HG02678 (cell line): ENCODE measurements around the gene RCAN2.

ENCODE experiments used
- ATAC-seq: cut with Tn5 transposase; IDR thresholded peaks from one replicate; pipeline ENCODE4 v1.9.1; 2021; ENCODE audit warnings: mild to moderate bottlenecking, moderate library complexity; ENCODE audit not compliant: unreplicated experiment

RCAN2 gene

DNA sequence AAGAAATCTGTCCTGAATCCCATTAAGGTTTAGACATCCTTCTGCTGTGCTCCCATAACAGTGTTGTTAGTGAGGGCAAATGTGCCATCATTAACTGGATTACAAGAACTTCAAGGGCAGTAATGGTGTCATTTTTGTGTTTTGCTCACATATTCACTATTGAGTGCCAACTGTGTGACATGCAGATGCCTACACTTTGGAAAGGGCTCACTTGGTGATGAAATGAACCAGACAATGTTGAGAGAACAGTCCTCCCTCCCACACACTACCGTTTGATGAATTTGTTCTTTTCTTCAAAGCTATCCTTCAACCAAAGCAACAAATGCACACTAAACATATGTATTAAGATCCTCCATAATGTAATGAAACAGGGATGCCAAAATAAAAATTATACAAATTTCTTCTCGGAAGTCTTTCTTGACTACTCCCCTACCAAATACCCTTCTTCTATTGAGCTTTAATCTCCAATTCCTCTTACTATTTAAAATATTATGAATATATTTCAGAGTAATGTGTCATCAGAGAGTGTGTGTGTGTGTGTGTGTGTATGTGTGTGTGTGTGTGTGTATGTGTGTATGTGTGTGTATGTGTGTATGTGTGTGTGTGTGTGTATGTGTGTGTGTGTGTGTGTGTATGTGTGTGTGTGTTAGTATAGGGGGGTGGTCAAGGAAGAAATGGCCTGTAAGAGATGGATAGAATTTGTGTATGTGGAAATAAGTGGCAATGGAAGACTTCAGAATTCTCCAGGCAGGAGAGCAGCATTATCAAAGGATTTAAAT is 228.1 kb downstream of the RCAN2 start:
- no peak for ATAC-seq

DNA sequence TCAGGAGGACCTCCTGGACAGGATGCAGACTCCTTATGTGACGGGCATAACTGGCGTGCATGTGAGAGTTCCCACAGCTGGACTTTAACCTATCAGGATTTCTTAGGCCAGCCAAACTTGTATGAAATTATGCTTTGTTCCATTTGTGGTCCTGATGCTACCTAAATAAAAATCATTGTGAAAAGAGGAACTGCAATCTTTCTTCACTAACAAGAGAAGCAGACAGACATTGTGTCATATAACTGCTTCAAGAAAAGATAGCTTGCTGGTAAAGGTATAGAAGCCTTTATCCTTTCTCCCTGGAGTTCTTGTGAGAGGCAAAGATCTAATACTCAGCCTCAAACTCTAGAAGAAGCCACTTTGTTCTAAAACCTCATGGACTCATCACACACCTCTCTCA is 233.0 kb downstream of the RCAN2 start:
- ATAC-seq: no peak

DNA sequence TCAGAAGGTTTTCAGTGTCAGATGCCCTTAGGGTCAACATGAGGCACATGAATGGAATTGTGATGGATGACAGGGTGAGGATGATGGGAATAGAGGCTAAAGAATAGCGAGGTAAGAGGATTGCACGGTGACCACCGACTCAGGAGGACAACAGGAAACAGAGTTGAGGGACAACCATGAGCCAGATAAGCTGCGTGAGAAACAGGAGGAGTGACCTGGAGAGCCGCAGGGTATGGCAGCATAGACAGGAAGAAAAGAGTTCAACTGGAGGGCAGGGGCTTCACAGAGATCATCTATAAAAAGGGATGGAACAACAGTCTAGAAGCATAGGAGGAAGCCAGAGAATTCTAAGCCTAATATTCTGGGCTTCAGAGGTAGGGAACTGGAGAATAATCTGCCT is 235.7 kb downstream of the RCAN2 start:
- ATAC-seq: no peak

DNA sequence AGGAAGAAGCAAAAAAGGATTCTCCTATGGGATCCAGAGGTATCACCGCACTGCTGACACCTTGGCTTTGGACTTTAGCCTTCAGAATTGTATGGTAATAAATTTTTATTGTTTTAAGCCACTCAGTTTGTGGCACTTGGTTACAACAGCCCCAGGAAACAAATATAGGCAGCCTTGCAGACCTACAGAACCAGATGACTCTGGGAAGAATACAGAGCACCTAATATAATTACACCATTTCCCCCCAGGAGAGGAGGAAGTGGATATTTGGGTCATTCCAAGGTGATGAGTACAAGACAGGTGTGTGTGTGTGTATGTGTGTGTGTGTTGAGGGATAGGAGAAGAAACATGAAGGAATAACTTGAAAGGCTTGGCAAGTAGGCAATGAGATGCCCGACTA is 236.3 kb downstream of the RCAN2 start:
- no peak for ATAC-seq

DNA sequence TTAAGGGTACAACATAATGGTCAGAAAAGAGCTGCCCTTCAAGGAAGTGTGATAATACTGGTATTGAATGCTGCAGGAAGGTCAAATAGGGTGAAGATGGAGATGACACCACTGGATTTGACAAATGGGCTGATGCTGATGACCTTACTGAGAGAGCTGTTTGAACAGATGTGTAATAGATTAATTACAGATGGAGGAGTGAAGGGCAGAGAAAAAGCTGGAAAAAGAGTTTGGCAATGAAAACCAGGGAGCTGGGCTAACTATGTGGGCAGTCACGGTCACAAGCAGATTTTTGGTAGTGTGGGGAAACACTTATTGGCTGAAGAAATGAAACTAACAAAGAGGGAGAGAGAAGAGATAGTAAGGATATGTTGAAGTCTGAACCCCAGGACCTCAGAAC is 236.9 kb downstream of the RCAN2 start:
- ATAC-seq: no peak

DNA sequence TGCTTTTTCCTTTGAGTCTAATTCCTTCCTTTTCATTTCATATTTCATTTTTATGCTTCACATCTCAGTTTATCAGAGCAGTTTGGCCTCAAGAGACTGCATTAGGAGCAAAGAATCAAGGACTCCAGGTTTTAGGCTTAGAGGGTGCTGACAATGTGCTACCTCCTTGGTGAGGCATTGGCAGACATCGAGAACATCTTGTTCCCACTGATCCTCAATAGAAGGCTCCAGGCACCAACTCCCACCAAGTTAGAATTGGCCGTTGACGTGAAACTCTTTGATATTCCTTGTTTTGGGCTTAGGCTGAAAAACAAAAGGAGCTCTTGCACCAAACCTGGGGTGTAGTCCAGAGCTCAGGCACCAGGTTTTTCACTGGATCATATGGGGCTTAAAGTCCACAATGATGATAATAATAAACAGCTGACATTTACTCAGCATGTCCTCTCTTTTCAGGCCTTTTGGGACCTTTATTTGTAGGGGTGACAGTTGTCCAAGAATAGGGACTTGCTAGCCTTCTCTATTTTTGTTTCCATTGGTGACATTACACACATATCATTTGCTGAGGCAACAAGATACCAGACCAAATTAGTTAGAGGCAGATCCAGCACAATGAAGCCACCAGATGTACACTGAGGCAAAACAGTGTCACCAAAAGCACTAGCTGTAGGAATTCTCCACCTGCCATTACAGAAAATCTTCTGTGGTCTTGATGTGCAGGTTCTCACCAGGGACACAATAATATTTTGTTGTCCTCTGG is 239.5 kb downstream of the RCAN2 start:
- ATAC-seq: no peak

DNA sequence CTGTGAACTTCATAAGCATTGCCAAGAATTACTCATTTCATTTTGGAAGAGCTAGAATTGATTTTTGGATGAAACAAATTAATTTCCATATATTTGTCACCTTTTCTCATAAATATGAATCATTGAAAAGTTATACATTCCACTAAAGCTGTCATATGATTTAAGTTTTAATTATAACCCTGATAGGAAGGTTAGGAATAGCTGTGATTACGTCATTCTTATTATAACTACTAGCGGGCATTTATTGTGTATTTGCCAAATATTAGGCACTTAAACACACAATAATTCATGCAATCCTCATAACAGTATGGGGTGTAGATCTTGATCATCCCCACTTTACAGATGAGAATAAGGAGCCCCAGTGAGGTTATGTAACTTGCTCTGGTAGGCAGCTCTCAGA is 243.1 kb downstream of the RCAN2 start:
- ATAC-seq: no peak

DNA sequence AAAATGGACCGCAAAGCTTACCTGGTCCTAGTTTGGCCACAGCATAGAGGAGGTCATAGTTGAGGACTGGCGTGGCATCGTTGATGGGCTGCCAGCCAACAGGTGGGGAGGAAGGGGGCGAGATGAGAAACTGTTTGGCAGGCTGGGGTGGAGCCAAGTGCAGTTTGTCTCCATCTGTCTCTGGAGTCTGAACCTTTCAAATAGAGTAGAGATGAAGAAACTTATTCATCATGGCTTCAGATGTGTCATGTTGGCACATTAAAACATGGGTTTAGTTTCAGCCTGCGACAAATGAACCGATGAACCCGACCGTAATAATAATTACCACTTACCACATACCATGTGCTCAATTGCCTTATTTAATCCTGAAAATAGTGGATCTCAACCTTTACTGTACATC is 244.5 kb downstream of the RCAN2 start:
- no peak for ATAC-seq

DNA sequence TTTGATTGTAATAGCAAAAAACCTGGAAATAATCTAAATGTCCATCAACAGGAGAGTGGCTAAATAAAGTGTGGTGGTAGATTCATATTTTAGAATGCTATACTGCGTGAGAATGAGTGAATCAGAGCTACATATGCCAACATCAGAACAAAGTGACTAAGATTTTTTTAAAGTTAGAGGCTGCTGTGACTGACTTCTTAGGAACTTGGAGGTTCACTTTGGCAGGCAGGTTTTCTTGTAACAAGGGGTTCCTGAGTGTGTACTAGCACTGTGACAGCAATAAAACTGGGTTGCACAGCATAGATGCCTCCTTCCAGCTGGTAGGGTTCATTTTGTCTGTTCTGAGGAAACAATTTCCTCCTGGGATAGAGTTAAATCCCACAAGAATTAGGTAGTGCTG is 245.2 kb downstream of the RCAN2 start:
- ATAC-seq: no peak

DNA sequence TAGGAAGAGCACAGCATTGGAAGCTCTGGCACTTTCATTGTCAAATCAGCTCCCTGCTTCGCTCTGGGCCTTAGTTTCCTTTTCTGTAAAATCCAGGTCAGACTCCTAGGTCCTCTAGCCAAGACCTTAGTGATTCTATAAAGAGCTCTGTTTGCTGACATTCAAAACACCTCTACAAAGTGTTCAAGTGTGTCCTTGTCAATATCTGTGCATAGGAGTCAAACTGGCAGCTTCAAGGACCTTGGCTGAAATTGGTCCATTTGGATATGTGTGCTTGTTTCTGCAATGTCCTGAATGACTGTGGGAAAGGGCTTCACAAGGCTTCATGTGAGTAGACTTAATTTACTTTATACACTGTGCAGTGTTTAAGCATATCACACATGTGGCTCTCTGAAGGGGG is 246.6 kb downstream of the RCAN2 start:
- no peak for ATAC-seq

DNA sequence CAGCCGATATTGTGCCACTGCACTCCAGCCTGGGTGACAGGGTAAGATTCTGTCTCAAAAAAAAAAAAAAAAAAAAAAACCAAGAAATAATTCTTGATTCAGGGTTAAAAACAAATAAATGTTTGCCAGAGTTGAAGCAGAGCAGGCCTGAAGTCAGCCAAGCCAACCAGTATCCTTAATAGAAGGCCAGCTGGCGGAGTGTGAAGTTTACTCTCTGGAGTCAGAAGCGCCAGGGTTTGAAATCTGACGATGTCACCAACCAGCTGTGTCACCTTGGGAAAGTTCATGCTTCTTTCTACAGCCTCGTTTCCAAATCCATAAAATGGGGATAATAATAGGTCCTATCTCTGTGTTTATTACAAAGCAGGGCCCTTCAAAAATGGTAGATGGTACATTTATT is 247.5 kb downstream of the RCAN2 start:
- no peak for ATAC-seq

DNA sequence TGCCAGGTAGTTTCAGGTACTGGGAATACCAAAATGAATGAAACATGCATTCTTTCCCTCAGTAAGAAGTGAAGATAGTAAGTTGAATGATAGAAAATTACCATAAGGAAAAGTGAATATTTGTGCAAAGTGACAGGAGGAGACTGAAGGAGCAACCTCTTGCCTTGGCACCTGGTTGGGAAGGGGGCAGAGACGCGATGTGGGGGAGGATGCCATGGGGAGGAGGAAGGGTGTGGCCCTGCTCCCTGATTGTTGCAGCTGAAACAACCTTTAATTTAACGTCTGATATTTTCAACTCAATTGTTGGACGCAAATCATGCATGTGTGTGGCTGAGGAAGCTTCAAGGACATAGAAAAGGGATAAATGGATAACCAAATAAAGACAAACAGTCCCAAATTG is 248.3 kb downstream of the RCAN2 start:
- no peak for ATAC-seq

DNA sequence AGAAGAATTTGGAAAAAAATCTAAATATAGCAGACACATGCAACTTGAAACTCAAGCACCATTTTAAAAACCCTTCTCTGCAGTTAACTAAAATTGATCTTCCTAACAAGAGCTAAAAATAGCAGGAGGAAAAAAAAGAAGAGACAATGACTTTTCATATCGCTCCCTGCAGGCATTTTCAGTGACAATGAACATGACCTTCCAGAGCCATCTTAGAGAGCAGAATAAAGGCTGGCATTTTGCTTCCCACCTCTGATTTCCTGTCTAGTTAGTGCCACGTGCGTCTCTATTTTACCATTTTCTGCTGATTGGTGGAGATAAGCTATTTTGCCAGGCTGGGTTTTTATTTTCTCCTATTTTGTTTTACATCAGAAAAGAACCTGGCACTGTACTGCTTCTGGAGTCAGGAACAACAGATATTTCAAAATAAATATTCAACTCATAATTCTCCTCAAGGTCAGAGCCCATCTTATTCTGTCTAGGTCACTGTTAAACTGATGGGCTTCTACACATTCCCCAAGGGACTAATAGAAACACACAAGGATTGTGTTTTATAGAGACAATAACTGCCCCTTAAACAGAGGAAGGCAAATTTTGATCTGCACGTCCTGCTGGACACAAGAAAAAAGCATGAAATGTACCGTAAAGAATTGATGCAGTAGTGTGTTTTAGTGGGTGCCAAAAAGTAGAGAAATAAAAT is 250.2 kb downstream of the RCAN2 start:
- no peak for ATAC-seq

DNA sequence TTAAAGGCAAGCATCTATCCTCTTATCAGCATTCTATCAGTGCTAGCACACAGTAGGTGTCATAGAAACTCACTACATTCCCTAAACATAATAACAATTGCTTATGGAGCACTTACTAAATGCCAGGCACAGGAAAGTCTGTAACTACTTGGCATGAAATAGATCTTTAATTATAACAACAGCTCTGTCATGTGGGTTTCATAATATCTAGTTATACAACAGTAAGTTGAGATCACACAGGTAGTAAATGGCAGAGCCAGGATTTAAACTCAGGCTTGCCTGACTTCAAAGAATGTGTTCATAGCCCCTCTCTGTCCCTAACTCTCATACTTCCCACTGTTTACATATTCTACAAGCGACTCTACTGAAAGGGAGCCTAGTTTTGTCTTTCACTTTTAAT is 254.5 kb downstream of the RCAN2 start:
- ATAC-seq: no peak

DNA sequence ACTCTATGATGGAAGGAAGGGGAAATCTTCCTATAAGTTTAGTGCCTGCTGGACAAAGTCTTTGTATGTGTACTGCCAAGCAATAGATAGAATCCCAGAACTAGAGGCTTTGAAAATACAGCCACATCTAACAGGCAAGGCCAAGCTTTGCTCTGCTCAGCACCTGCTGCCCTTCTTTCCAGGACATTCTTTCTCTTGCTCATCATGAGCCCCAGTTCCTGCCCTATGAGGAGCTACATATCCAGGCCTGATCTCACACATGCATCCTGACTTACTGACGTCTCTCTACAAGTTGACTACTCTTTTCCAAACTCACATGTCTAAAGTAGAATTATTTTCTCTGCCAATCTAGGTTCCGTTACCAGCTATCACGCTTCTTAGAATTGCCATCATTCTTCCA is 256.0 kb downstream of the RCAN2 start:
- no peak for ATAC-seq

DNA sequence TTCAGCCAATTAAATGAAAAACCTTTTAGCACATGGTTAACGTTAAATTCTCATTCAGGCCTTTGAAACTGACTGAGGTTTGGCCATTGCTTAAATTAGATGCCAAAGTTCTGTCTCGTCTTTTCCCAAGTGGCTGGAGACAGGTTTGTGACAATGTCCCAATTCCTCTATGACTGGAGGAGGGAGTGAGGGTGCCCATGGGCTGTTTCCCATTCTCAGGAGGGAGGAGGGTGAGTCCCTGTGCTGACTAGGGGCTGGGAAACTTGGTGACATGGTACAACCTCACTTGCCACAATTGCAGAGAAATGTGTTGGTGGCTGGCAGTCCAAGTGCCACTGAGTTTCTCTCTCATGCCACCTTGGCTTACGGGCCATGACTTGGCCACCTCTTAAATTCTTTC is 256.5 kb downstream of the RCAN2 start:
- ATAC-seq: no peak

DNA sequence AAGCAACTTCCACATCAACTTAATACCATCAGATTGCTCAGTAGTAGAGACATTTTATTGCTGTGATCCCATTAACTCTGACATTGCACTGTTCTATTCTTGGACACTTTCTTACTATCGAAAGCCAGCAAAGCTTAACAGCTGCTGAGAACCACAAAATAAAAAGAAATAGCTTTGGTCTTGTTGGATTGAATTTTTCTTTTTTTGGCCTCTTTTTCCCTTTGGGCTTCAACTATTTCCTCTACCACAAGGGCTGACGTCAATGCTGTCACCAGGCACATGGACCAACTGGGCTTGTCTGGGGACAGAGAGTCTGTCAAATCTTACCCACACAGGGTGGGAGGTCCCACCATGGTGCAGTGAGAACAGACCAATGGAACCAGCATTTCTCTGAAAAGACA is 257.1 kb downstream of the RCAN2 start:
- ATAC-seq: no peak

DNA sequence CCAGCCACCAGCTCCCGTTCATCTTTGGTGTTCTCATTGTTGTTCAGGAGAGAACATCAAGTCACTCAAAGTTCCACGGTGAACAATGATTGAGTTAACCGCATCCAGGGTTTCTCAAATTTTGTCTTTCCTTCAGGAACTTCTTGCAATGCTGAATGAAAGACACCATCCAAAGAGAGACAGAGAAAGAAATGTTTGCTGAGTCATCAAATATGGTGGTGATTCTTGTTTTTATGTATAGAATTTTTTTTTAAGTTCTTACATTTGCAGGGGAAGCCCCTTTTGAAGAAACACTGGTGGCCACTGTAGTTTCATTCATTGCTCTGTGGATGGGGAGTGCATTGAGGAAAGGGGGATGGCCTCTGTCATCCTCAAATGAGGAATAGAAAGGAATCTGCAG is 258.1 kb downstream of the RCAN2 start:
- ATAC-seq: no peak

DNA sequence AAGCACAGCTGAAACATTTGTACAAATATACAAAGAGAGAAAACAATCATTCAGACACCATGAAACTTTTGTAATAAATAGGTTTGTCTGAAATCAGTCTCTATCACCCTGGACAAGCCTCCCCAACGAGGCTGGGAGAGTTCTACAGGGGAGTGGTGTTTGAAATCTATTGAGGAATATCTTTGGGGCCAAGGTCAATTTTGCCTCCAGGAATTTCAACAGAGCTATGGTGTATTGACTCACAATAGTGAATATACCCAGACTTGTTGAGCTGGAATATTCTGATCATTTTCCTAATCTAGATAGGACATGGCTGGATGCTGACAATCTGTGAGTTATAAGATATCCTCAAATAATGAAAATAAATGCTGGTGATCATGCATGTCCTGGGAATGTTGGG is 269.0 kb downstream of the RCAN2 start:
- no peak for ATAC-seq

DNA sequence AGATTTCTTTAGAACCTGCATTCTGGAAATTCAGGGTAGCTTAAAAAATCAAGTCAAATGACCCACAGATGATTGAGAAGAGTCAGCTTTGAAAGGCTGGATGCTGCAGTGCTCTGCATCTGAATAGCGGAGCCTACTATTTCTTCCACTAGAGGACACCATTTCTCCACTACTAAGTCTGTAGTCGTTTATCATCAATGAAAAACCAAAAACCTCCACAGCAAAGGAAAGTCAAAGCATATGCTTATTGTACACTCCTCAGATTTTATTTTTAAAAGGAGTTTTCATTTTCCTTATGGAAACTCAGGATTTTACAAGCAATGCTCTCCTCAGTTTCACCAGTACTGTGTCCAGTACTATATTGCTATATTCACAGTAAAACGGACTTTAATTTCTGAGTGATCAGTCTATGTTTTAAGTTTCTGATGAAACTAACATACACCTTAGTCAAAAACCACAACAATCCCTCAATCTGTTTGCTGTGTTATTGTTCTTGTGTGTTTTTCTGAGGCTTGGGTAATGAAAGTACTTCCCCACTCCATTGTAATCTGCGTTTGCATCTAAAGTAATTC is 269.9 kb downstream of the RCAN2 start:
- peak; percentile 58 for ATAC-seq

DNA sequence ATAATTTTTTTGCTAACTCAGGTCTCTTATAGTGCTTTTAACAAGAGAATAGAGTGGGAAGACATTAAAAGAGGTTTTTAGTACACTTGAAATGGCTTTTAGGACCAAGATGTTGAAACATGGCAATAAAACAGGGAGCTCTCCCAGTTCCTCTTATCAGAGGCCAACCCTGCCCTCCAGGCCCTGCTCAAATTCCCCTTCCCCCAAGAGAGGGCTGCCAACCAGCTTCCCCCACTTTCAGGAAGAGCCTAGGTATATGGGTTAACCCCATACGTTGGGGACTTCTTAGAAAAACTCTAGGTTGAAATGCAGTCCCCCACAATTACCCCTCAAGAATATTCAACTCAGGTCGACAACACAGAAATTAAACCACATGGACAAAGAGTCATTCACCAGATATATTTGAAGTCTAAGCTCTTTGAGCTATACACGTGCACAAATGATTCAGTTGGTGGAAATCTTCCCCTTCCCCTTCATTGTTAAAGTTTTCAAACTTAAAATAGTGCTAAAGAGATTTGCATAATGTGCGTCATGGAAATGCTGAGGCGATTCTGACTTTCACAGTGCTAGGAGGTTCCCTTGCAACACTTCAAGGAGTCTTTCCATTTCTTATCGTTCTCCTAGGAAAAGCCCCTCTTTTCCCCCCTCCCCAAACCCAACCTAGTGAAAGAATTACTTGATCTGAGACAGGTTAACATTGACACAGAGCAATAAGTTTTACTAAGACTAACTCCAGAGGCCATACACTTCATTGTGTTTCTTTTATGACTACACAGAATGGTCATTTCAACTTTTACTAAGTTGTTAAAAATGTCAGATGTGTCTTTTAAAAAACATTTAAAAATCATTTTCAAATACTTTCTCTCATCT is 270.7 kb downstream of the RCAN2 start:
- ATAC-seq: peak; percentile 57
